Right lobe of liver (tissue), 6 donors: ENCODE measurements around the gene STXBP5. TPM values are rescaled to one million over a fixed set of nuclear protein-coding genes. Genes with fewer than 3 reads are reported as not detected.

Experiments used
- ATAC-seq, 4 donors: fragments of 200-7000 bp; cut with Tn5 transposase; one replicate each; pipeline ENCODE4 v1.9.1; 2020; ENCODE audit warnings: mild to moderate bottlenecking in 4 of 4, moderate library complexity in 4 of 4
- DNase-seq, 3 donors: peaks; one replicate each; pipeline ENCODE4 v3.0.0-alpha.2; 2020
- H3K27ac ChIP-seq, 3 donors: fragments of 200-600 bp; one replicate each; pipeline ENCODE4 v1.8.0; 2022
- H3K27me3 ChIP-seq, 2 donors: fragments of 200-600 bp; one replicate each; pipeline ENCODE4 v1.8.0; 2022
- H3K36me3 ChIP-seq, 4 donors: fragments of 200-600 bp; sonication (generic) in 1 of 4; one replicate each; pipeline versions ENCODE4 v1.5.1 to v1.8.0; 2017 to 2022; ENCODE audit warnings: control low read depth in 1 of 4
- H3K4me1 ChIP-seq, 4 donors: fragments of 200-600 bp; sonication (generic) in 1 of 4; one replicate each; pipeline versions ENCODE4 v1.5.1 to v1.8.0; 2017 to 2022; ENCODE audit warnings: control low read depth in 1 of 4
- H3K4me3 ChIP-seq, 3 donors: fragments of 200-600 bp; one replicate each; pipeline ENCODE4 v1.8.0; 2022
- H3K9me3 ChIP-seq, 4 donors: fragments of 200-600 bp; sonication (generic) in 1 of 4; one replicate each; pipeline versions ENCODE4 v1.5.1 to v1.8.0; 2017 to 2022; ENCODE audit warnings: control low read depth in 1 of 4
- POLR2A ChIP-seq: fragments of 450-650 bp; IDR thresholded peaks from one replicate; pipeline ENCODE4 v1.6.1; 2017; ENCODE audit warnings: antibody characterized with exemption, mild to moderate bottlenecking
- WGBS: methylation state at CpG from one replicate; pipeline ENCODE4 v1.1.6; 2018; ENCODE audit warnings: low coverage, low lambda C conversion rate; ENCODE audit not compliant: insufficient coverage; ENCODE audit errors: missing lambda C conversion rate; 5-methylcytosine and 5-hydroxymethylcytosine counted together
- intact Hi-C, 2 donors: fragments of 100-400 bp; cut with DNase I; formaldehyde crosslinking; loops; one replicate each; pipeline versions ENCODE4 v1.11.2 to v1.14.1; 2022
- total RNA-seq, 6 experiments: library from RNA; depleted of rRNA in 2 of 6; stranded (reverse); fragments of >200 nt in 2 of 6; fragmentation: NEBNext Ultra II Directional in 3 of 6; extraction: Animal tissue kit (Norgen Biotek cat#: 25700) in 3 of 6; gene quantifications; one replicate each; pipeline versions ENCODE4 v1.1.0 to v1.2.4, GENCODE V29; 2016 to 2023
- TF ChIP-seq, protein P1 (sequence below), 4 donors: fragments of 200-600 bp in 3 of 4; fragments of 450-650 bp in 1 of 4; IDR thresholded peaks; one replicate each; pipeline versions ENCODE4 v1.5.1 to v1.8.0; 2016 to 2022; ENCODE audit warnings: antibody characterized with exemption in 4 of 4, mild to moderate bottlenecking in 2 of 4
- donor health status: DM: no; HTN: yes; CAD: no.
- donor health status: DM: no; HTN: no; CAD: no.
- donor health status: DM: no; HTN: no; CAD: no.
- donor health status: DM: no; HTN: yes; CAD: no.
- donor health status: DM: no; HTN: yes; CAD: no.

STXBP5 gene
- total RNA-seq, 6 experiments from 2014 or later: 3.9 to 7.6 (median 5.7) TPM

DNA sequence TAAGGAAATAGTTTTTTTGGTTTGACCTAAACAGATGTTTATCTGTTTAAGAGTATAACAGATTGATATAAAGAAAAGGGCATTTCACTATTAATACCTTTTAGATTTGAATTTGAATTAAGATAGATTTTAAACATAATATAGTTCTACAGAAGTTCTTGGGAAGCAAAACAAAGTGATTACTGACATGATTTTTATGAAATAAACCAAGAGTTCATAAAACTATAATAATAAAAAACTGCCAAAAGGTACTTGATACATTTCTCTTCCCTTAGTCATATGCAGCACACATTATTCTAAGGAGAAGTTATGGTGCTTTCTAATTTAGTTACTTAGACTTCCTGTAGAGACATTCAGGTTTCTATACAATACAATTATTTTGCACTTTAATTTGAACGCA is 9.6 kb downstream of the STXBP5 start:
- WGBS: 35% methylated on average over 1 of the region's 1 CpG
- DNase-seq: no peak

DNA sequence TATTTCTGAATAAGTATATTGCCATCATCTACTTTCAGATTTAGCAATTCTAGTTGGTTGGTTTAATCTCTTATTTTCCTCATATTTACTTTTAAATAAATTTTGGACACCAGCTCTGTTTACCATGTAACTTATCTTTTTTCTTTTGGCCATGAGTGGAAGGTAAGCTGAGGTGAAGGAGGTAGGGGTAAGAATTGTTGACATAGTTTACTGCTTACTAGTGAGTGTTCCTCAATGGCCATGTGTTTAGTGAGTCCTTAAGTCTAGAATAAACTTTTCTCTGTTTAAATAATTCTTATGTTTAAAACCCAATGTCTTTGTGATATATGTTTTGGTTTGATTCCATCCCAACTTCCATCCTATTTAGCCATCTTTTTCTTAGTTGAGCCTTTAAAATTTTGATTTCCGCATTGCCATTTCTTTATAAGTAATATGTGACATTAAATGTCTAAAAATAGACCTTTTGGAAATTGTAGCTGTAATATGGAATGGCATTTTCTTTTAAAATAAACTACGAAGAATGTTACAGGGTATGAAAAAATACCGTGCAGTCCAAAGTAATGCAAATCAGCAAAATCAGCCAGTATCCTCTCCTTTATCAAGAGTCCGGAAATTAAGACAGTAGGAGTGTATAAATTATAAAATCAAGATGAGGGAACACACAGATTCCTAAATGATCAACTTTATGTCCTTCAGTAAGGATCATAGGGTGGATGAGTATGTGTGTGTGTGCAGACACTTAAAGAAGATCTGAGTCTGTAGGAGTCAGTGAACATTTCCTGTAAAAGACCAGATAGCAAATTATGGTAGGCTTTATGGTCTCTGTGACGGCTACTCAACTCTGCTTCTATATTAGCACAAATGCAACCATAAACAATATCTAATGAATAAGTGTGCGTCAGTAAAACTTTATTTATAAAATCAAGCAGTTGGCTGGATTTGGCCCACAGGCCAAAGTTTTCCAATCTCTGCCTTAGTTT is 10.3 kb downstream of the STXBP5 start:
- TF ChIP-seq POLR2A: no peak
- TF ChIP-seq, protein P1, sequence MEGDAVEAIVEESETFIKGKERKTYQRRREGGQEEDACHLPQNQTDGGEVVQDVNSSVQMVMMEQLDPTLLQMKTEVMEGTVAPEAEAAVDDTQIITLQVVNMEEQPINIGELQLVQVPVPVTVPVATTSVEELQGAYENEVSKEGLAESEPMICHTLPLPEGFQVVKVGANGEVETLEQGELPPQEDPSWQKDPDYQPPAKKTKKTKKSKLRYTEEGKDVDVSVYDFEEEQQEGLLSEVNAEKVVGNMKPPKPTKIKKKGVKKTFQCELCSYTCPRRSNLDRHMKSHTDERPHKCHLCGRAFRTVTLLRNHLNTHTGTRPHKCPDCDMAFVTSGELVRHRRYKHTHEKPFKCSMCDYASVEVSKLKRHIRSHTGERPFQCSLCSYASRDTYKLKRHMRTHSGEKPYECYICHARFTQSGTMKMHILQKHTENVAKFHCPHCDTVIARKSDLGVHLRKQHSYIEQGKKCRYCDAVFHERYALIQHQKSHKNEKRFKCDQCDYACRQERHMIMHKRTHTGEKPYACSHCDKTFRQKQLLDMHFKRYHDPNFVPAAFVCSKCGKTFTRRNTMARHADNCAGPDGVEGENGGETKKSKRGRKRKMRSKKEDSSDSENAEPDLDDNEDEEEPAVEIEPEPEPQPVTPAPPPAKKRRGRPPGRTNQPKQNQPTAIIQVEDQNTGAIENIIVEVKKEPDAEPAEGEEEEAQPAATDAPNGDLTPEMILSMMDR (IDR thresholded peaks at IDR 0.05): no peak
- DNase-seq (no peak), ATAC-seq (no peak)
- intact Hi-C loops: no loop called here
- no peaks in the 10 kb centered on the region for H3K36me3 ChIP-seq
- H3K27ac ChIP-seq: no peak overlapping the region
- no peaks in the 10 kb centered on the region for H3K4me1 ChIP-seq
- H3K4me3 ChIP-seq: no peak overlapping the region
- no peaks in the 10 kb centered on the region for H3K27me3 ChIP-seq
- no peaks in the 10 kb centered on the region for H3K9me3 ChIP-seq
- 82% methylated on average over 6 of the region's 6 CpGs for WGBS

More for the DNA sequence above, 9.6 kb downstream of the STXBP5 start:
- Histone ChIP-seq H3K36me3 (no peaks in the 10 kb centered on the region), H3K27me3 (no peaks in the 10 kb centered on the region), H3K9me3 (no peaks in the 10 kb centered on the region), H3K4me3 (no peak overlapping the region), H3K27ac (no peak overlapping the region), H3K4me1 (no peaks in the 10 kb centered on the region)
- ATAC-seq: no peak
- TF ChIP-seq POLR2A: no peak
- TF ChIP-seq, protein P1 (IDR thresholded peaks at IDR 0.05): no peak
- intact Hi-C loops: no loop called here

DNA sequence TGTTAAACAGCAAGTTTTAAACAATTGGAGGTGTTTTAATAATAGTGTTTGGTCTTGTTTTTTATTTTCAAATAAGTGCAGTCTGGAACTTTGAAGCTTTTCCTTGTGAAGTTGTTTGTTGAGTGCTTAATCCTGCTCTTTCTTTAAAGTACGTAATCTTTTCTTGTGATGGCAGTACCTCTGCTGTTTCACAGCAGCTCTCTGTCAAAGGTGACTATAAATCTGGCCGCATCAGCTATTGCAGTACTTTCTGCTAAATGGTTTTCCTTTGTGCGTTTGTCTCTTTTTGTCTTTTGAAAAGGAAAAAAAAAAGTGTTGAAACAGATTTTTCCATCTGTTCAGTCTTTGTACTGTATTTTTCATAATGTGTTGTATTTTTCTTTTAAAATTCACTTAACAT is 12.7 kb downstream of the STXBP5 start:
- ATAC-seq (no peak), DNase-seq (no peak)
- intact Hi-C loops: no loop called here
- no peaks in the 10 kb centered on the region for H3K9me3 ChIP-seq
- 79% methylated on average over 3 of the region's 3 CpGs for WGBS
- H3K4me1 ChIP-seq: no peaks in the 10 kb centered on the region
- H3K27ac ChIP-seq: no peak overlapping the region
- TF ChIP-seq, protein P1 (IDR thresholded peaks at IDR 0.05): no peak
- no peaks in the 10 kb centered on the region for H3K36me3 ChIP-seq
- no peak overlapping the region for H3K4me3 ChIP-seq
- no peaks in the 10 kb centered on the region for H3K27me3 ChIP-seq

DNA sequence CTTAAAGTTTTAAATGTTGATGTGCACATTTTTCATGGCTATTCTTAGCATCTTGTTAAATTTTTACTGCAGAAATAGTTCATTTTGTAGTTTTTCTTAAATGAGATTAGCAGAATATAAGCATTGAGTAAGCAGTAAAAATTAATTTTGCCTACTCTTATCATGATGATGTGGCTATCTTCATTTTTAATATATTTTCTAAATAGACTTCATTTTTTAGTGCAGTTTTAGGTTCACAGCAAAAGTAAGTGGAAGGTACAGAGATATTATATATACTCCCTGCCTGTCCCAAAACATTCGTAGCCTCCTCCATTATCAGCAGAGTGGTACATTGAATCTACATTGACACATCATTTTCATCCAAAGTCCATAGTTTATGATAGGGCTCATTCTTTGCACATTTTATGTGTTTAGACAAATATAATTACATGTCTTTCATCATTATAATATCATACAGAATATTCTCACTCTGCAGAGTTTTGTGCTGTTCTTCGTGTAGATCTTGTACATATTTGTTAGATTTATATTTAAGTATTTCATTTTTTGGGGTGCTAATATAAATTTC is 13.7 kb downstream of the STXBP5 start:
- intact Hi-C loops: no loop called here
- no peaks in the 10 kb centered on the region for H3K9me3 ChIP-seq
- TF ChIP-seq, protein P1 (IDR thresholded peaks at IDR 0.05): no peak
- no peak for TF ChIP-seq POLR2A
- WGBS: 84% methylated on average over 2 of the region's 2 CpGs
- H3K36me3 ChIP-seq: no peaks in the 10 kb centered on the region
- no peaks in the 10 kb centered on the region for H3K27me3 ChIP-seq
- H3K27ac ChIP-seq: no peak overlapping the region
- DNase-seq (no peak), ATAC-seq (no peak)
- H3K4me1 ChIP-seq: no peaks in the 10 kb centered on the region
- H3K4me3 ChIP-seq: no peak overlapping the region
